ENCODE results near the gene GNRH2.
"Not testable (repeated sequence)": the region's sequence is repeated elsewhere in the genome, so short reads cannot be mapped to it uniquely, and the experiment has no call there.

GNRH2 gene

DNA sequence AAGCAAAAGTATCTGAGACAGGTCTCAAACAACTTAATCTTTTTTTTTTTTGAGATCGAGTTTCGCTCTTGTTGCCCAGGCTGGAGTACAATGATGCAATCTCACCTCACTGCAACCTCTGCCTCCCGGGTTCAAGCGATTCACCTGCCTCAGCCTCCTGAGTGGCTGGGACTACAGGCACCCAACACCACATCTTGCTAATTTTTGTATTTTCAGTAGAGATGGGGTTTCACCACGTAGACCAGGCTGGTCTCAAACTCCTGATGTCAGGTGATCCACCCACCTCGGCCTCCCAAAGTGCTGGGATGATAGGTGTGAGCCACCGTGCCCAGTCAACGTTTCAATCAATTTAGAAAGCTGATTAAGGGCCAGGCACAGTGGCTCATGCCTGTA is 29.8 kb downstream of the GNRH2 start:
- not testable (repeated sequence) for DNase-seq (ENCODE audit: low spot score)

DNA sequence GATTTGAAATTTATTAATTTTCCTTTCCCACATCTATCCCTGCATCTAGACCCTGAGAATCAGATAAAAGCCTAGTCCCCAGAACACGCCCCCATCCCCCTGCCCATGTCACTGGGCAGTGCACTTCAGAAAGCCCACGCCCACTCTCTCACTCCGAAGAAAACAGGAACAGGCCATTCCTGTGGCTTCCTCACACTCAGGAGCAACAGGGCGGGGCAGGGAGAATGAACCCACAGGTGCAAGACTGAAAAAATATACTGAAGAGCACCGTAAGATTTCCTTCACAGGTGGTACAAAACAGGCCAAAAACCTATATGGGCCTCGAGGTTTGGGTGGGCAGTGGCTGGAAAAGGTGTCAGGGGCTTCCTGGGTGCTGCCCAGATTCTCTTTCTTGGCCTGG is 31.4 kb downstream of the GNRH2 start:
- DNase-seq (ENCODE audit: low spot score), result peak; percentile 24

DNA sequence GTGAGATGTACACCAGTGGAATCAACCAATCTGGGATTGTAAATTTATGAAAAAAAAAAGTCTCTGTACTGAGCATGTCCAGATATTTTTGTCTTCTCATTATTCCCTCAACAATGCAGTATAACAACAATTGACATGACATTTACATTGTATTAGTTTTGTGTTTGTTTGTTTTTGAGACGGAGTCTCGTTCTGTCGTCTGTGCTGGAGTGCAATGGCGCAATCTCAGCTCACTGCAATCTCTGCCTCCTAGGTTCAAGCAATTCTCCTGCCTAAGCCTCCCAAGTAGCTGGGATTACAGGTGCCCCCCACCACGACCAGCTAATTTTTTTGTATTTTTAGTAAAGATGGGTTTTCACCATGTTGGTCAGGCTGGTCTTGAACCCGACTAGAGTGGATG is 31.9 kb downstream of the GNRH2 start:
- not testable (repeated sequence) for DNase-seq (ENCODE audit: low spot score)

DNA sequence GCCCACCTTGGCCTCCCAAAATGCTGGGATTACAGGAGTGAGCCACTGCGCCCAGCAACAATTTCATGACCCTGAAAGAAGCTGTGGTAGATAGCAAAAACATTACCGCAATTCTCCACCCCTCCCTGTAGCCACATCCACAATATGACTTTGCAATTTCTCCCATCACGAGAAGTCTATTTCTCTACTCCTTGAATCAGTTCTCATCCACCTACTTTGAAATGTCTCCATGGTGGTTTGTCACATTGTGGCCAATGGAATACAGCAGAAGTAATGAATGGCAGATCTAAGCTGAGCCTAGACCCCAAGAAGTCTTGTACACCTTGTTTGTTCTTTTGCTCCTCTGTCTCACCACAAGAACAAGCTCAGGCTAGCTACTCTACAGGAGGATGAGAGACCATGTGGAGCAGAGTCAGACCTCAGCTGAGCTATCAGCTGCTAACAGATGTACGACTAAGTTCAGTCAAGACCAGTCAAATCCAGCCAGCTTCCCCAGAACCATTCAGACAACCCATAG is 34.3 kb downstream of the GNRH2 start:
- no peak for DNase-seq (ENCODE audit: low spot score)

DNA sequence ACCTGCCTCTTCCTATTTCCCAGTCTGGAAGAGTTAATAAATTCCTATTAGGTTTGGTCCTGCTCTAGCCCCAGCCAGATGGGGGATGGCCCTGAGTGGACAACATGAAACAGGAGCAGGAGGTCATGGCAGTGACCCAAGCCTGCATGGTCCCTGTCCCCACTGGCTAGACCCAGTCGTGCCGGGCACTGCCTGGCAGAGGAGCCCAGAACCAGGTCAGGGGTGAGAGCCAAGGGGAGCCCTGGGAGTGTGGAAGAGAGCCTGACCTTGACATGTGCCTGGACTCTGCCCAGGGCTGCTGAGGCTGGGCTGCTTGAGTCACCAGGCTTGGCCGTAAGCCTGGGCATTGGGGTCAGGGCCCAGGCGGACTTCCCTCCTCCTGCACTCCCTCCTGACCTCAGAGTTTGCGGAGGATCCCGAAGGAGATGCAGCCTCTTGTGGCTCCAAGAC is 37.5 kb downstream of the GNRH2 start:
- DNase-seq (ENCODE audit: low spot score), result peak; percentile 11

DNA sequence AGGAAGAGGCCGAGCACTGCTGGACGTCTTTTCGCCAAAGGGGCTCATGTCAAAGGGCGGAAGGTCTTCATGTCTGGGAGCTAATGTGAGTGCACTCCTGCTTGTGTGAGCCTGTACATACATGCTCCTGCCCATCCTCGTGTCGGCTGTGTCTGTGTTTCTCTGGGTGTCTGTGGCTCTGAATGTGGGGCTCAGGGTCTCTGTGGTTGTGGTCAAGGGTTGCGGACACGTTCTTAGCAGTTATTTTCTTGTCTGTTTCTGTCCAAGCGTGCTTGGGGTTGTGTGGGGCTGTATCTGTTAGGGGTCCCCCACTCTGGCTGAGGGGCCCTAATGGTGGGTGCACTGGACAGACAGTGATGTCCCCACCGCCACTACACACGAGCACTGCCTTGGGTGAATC is 38.2 kb downstream of the GNRH2 start:
- DNase-seq (ENCODE audit: low spot score), result no peak

DNA sequence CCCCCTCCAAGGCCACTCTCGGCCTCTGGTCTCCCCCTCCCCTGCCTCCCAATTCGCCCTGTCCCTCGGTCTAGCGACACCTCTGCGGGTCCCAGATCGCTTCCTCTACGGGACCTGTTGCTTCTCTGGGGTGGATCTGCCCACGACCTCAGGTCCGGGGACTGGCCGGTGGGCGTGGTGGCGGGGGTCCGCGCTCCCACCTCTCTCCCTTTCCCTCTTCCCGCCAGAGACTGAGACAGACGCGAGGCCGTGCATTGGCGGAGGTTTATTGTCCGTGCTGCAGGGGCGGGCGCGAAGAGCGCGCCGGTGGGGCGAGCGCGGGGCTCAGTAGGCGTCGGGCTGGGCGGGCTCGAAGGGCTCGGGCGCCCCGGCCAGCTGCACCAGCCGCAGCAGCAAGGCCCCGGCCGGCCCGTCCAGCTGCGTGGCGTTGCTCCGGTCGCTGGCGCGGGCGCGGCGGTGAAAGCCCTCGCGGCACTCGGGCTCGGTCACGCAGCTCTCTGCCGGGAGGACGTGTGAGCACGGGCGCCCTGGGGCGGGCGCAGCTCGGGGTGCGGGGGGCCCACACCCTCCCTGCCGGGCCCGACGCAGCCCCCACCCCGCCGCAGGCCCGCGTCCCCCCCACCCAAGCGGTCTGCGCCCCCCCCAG is 39.0 kb downstream of the GNRH2 start:
- DNase-seq (ENCODE audit: low spot score), result no peak

DNA sequence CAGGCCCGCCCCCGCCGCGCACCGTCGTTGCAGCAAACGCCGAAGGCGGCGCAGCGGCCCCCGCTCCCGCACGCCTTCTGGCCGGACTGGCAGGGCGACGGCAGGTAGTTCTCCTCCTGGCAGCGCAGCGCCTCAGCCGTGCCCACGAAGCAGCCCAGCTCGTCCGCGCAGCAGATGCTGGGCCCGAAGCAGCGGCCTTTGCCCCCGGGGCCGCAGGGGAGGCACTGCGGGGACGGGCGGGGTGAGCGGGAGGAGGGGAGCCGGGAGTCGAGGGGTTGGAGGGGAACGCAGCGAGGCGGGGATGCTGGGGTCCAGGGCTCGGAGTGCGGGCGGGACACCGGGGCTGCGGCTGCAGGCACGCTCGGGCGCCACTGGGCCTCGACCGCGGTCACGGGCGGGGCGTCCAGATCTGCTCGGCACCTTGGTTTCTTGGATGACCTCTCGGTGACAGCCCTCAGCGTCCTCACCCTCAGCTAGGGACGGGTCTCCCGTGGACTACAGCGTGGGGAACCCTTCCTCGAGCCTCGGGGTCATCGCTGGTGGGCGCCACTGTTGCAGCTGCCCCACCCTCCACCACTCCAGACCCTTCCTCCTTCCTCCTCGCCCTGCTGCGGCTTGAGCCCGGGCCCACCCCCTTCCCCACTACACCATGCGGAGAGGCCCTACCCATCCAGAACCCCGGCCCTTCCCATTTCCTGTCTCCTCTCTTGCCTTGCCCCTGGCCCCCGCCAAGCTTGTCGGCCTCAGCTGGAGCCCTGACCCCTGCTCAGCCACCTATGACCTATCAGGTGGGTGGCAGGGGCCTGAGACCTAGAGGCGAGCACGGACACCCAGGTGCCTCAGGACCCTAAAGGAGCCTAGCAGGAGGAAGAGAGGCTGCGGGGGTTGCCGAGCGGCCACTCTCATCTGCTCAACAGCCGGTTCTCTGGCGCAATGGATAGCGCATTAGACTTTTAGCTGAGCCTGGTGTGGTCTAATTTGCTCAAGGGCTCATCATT is 39.8 kb downstream of the GNRH2 start:
- DNase-seq (ENCODE audit: low spot score), result no peak

DNA sequence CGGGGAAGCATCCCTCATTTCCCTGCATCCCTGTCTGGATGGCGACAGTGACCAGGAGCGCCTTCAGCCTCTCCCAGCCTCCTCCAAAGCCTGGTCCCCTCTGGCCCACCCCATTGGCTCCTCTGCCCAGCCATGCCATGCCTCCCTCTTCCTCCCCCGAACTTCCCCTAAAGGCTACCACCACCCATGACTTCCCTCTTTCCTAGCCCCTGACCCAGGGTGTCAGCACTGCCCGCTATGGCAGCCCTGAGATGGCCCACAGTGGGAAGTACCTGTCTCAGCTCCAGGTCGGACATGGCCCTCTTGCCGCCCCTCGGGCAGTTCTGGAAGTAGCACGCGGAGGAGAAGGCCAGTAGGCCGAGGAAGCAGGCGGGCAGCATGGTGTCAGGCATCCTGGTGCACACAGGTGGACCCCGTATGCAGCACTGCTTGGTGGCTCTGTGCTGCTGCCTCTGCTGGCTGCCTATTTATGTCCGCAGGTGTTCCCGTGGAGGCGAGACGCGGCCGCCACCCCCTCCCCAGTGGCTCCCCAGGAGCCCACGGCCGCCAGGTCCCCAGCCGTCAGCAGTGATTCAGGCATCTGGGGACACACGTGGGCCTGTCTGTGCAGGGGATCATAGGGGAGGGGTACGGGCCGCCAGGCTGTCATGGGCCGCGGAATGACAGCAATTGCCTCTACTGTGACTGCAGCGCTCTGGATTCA is 41.0 kb downstream of the GNRH2 start, which contains the start of gene AVP:
Gene AVP, minus strand, starts transcription at position 442 of the 703 bp plus-strand sequence. Its CDS starts 50 bp downstream, at position 392.
- no peak for DNase-seq (ENCODE audit: low spot score)

DNA sequence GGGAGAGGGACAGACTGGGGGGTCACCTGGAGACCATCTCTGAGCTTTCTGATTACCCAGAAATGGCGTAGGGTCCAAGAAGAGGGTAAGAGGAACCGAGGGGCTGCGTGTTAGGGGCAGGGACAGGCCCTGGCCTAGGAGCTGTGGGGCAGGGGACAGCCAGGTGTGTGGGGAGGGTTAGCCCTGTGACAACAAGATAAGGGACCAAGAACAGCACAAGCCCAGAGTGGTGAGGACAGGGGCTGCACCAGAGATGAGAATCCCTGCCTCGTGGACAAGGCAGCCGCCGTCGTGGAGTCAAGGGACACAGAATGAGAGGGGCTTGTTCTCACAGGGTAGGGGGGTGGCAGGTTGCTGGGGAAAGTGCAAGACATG is 41.6 kb downstream of the GNRH2 start:
- DNase-seq (ENCODE audit: low spot score), result no peak

DNA sequence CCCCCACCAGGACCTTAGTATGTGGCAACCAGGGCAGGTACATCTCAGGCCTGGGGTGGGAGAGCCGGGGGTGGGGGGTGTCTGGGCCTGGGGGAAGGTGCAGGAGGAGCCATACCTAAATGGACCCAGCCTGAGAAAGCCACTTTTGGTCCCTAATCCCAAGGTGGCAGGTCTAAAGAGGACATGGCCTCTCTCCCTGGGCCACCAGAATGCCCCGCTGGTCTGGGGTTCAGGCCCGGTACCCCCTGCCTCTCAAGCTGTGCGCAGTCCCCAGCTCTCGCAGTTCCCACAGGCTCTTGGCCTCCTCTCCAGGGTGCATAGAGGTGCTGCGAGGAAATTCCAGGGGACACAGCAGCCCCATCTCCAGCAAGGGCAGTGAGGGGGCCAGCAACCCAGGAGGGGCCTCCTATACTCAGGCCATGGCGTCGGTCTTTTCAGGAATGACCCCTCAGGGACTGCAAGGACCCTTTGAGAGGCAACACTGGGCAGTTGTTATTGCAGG is 42.2 kb downstream of the GNRH2 start:
- DNase-seq (ENCODE audit: low spot score), result no peak

DNA sequence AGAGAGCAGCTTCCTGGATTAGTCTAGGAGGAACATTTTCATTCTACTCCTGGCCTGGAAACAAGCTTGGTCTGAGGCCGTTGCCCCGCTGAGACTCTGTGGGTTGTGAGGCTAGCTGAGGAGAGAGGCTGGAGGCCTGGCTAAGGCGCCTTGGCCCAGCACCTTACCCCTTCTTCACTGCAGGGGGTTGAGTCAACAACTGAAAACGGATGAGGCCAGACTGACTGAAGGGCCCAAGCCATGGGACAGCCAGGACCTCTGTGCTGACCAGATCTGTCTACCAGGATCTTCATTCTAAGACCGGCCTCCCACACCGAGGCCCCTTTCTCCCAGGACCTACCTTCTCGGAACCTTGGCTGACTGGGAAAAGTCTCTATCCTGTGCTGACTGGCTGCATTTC is 44.6 kb downstream of the GNRH2 start:
- no peak for DNase-seq (ENCODE audit: low spot score)

DNA sequence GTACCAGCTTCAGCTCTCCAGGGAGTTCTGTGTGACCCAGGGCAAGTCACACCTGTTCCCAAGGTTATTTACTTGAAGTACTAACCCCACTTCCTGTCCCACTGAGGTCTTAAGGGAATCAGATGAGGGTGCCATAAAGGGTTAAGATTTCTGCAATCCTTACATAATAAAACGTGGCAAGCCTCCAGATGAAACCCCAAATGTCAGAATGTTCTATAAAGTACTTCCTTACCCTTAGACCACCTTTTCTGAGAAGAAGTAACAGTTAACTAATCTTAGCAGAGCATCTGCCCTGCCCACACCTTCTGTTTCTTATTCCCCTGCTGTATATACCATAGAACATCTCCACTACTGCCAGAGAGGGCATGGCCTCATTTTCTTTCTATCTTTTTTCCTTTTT is 47.1 kb downstream of the GNRH2 start:
- DNase-seq (ENCODE audit: low spot score), result no peak

DNA sequence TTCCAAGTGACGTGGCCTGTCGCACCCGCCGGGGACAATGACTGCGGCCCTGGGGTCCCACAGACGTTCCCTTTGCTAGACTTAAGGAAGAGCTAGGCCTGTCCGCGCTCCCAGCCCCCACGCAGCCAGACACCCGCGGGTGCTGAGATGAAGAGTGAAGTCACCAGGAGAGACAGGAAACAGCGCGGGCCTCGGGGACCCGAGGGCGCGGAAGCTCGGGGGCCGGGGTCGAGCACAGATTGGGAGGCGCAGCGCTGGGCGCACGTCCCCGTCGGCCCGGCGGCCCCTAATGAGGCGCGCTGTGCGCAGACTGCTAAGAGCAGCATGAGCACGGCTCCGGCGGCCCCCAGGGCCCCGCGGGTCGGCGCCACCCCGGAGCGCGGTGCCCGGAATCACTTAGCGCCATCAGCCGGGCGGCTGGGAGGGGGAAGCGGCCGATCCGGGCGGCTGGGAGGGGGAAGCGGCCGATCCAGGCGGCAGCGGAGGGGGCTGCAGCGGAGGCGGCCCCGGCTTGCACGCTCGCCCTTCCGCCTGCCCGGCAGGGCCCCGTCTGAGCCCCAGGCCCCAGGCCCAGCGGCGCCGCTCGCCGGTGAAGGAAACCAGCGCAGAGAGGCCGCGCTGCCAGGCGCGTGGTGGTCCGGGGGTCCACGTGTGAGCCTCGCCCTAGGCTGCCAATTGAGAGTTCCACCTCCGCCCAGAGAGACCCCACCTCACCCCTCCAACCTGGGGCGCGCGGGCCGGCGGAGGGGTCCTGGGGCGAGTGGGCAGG is 49.4 kb downstream of the GNRH2 start:
- no peak for DNase-seq (ENCODE audit: low spot score)

DNA sequence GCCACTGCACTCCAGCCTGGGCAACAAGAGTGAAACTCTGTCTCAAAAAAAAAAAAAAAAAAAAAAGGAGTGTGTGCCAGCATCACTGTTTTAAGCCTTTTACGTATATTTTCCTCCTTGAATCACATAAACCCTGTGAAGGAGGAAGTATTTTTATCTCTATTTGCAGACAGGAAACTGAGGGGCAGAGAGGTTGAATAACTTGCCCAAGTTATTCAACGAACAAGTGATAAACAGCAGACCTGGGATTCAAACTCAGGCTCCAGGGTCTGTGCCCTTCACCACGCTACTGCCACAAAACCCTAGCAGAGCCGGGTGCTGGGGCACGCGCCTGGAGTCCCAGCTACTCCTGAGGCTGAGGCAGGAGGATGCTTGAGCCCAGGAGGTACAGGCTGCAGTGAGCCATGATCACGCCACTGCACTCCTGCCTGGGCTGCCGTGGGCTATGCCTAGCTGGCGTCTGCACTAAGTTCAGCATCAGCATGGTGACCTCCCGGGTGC is 50.5 kb downstream of the GNRH2 start:
- DNase-seq (ENCODE audit: low spot score), result no peak

DNA sequence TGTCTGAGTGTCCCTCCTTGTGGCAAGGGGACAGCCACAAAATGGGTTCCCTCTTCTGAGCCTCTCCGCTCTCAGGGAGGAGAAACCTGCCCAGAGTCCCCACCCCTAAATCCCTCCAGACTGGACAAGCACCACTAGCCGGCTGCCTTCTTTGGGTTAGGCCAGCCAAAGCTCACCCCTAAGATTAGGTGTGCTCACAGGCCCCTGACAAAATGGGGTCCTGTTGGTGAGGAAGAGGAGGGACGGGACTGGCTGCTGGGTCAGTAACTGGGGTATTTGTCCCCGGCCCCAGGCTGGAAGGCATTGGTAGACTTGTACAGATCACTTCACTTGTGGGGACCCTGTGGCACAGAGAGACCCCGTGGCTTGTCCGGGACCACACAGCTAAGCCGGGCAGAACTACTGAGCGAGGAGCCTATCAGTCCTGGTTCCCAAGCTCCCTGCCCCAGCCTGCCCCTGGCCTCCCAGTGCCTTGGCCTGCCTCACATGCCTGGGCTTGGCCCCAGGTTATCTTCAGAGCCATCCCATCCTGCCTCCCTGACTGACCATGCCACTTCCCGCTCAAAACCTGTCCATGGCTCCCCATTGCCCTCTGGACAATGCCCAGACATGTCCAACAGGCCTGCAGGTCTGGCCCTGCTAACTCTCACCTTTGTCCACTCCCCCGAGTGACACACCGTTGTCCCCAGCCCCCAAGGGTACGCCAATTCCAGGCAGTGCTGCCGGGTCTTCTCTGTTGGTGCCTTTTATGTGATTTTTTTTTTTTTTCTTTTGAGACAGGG is 51.6 kb downstream of the GNRH2 start:
- DNase-seq (ENCODE audit: low spot score), result no peak
